LNCaP clone FGC (cell line): ENCODE measurements around the gene RPLP2.
A peak's percentile ranks its signal among the peaks of the same experiment; 100 is the strongest.

Source experiments
- DNase-seq: peaks from one replicate; pipeline ENCODE4 v3.0.0-alpha.2; 2011; ENCODE audit warnings: low read depth
- H3K4me3 ChIP-seq: 2 replicates; pipeline ENCODE4 v1.5.1; 2011; ENCODE audit warnings: mild to moderate bottlenecking, low read depth, low read length, control low read depth
- CTCF ChIP-seq: IDR thresholded peaks from 2 replicates; pipeline ENCODE4 v1.5.1; 2012; ENCODE audit warnings: mild to moderate bottlenecking; ENCODE audit not compliant: control insufficient read depth, insufficient read depth; ENCODE audit errors: extremely low read depth

RPLP2 gene

DNA sequence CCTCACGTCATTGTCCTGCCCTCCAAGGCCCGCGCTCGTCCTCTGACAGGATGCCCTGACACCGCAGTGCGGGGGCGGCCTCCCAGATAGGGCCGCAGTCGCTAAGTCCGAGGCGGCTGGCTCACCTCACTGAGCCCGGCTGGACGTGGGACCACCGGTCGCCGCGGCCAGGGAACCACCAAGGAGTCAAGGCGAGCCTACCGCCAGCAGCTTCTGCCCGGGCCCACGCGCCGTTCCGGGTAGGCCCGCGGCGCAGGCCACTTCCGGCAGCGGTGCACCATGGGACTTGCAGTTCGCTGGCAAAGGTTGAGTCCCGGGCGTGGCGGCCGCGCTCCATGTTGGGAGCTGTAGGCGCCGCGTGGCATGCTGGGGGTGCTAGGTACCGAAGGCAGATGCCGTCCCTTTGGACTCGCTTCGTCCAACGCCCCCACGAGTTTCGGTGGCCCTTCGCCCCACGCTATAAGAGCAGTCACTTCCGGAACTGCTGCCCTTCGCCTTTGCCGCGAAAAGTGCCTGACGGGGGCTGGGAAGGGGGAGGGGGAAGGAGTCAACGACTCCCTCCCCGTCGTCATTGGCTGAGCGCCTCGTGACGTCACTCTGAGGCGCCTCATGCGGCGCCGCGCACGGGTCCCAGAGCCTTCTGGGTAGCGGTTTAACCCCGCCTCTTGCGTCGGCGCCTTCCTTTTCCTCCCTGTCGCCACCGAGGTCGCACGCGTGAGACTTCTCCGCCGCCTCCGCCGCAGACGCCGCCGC, at the start of gene RPLP2:
Gene RPLP2 (plus strand): TSS at position 681 of the 753 bp plus-strand sequence. CDS start 268 bp downstream, outside the sequence.
- peak within 1 kb of the TSS; percentile 95 for H3K4me3 ChIP-seq
- peak; percentile 89 for DNase-seq
- no peak for TF ChIP-seq CTCF

- TF ChIP-seq CTCF: no peak
- DNase-seq: no peak
- H3K4me3 ChIP-seq: no peak overlapping the region
Observed at GRCh38 chr11:760236-760635, 49.5 kb upstream of the RPLP2 start.

DNA sequence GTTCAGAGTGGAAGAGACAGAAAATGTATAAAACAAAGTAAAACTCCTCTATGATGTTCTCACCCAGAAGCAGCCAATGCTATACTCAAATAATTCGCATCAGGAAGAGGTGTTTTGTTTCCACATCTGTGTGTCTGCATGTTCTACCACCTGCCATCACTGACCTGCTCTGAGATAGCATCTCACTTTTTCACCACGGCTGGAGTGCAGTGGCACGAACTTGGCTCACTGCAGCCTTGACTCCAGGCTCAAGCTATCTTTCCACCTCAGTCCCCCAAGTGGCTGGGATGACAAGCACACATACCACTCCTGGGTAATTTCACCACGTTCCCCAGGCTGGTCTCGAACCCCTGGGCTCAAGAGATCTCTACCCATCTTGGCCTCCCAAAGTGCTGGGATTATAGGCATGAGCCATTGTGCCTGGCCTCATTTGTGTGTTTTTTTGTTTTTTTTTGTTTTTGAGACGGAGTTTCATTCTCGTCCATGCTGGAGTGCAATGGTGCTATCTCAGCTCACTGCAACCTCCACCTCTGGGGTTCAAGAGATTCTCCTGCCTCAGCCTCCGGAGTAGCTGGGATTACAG, 48.1 kb upstream of the RPLP2 start:
- DNase-seq: no peak
- H3K4me3 ChIP-seq: no peak overlapping the region
- TF ChIP-seq CTCF: no peak

GRCh38 chr11:762421-763072, 47.2 kb upstream of the RPLP2 start:
- no peak for DNase-seq
- 0 out of 2 replicates have a peak, but pooled peaks have one; percentile 13 for TF ChIP-seq CTCF
- no peak overlapping the region for H3K4me3 ChIP-seq

- no peak overlapping the region for H3K4me3 ChIP-seq
- no peak for DNase-seq
- TF ChIP-seq CTCF: no peak
Observed at GRCh38 chr11:763073-763463, 46.7 kb upstream of the RPLP2 start.

GRCh38 chr11:763549-764321, 46.0 kb upstream of the RPLP2 start:
- DNase-seq: no peak
- TF ChIP-seq CTCF: no peak
- H3K4me3 ChIP-seq: no peak overlapping the region
